GM19328 (cell line): Measurements from ENCODE around the gene SP3.

Source experiments
- ATAC-seq: cut with Tn5 transposase; IDR thresholded peaks from one replicate; pipeline ENCODE4 v1.9.1; 2021; ENCODE audit warnings: mild to moderate bottlenecking, moderate library complexity; ENCODE audit not compliant: unreplicated experiment

SP3 gene

GRCh38 chr2:173965372-173966025 is at the start of gene SP3:
Gene SP3, minus strand, starts transcription at chr2:173965373. Its CDS starts 202 bp downstream, at chr2:173965171.
- ATAC-seq, result peak; percentile 65

GRCh38 chr2:174014699-174015070 is 49.5 kb upstream of the SP3 start:
- no peak for ATAC-seq

- ATAC-seq, result no peak
Observed at GRCh38 chr2:174014011-174014698, 49.0 kb upstream of the SP3 start.

GRCh38 chr2:174013315-174013751 is 48.2 kb upstream of the SP3 start:
- no peak for ATAC-seq

GRCh38 chr2:174012347-174013314 is 47.5 kb upstream of the SP3 start:
- no peak for ATAC-seq

GRCh38 chr2:174011796-174012195 is 46.6 kb upstream of the SP3 start:
- no peak for ATAC-seq

- ATAC-seq, result no peak
Observed at GRCh38 chr2:174011173-174011572, 46.0 kb upstream of the SP3 start.

- no peak for ATAC-seq
Observed at GRCh38 chr2:174009488-174010223, 44.5 kb upstream of the SP3 start.

GRCh38 chr2:174008720-174009119 is 43.5 kb upstream of the SP3 start:
- ATAC-seq, result no peak

- ATAC-seq, result no peak
Observed at GRCh38 chr2:174007010-174007409, 41.8 kb upstream of the SP3 start.

GRCh38 chr2:174005801-174006419 is 40.7 kb upstream of the SP3 start:
- ATAC-seq, result no peak

- no peak for ATAC-seq
Observed at GRCh38 chr2:174004905-174005605, 39.9 kb upstream of the SP3 start.

- ATAC-seq, result no peak
Observed at GRCh38 chr2:174003720-174004695, 38.8 kb upstream of the SP3 start.

- ATAC-seq, result no peak
Observed at GRCh38 chr2:174002679-174003078, 37.5 kb upstream of the SP3 start.

GRCh38 chr2:174001107-174001506 is 35.9 kb upstream of the SP3 start:
- no peak for ATAC-seq

- no peak for ATAC-seq
Observed at GRCh38 chr2:173999724-174000123, 34.6 kb upstream of the SP3 start.

- ATAC-seq, result no peak
Observed at GRCh38 chr2:173999272-173999671, 34.1 kb upstream of the SP3 start.

GRCh38 chr2:173998386-173998785 is 33.2 kb upstream of the SP3 start:
- ATAC-seq, result no peak

GRCh38 chr2:173997753-173998152 is 32.6 kb upstream of the SP3 start:
- no peak for ATAC-seq
